G401.6 (cell line): ENCODE data around the gene SPATA9.
"Not testable (repeated sequence)": the region's sequence is repeated elsewhere in the genome, so short reads cannot be mapped to it uniquely, and the experiment has no call there.

Experiments used
- FAIRE-seq: peaks from 2 replicates; lab custom pipeline; 2012; peaks lifted over from hg19 to GRCh38; lab: Jason Lieb, UNC

Gene SPATA9

GRCh38 chr5:95717439-95717838 is 34.6 kb upstream of the SPATA9 start:
- FAIRE-seq = no peak

- FAIRE-seq = no peak
Observed at GRCh38 chr5:95715799-95716461, 33.1 kb upstream of the SPATA9 start.

- no peak for FAIRE-seq
Observed at GRCh38 chr5:95713960-95714710, 31.3 kb upstream of the SPATA9 start.

GRCh38 chr5:95713246-95713645 is 30.5 kb upstream of the SPATA9 start:
- not testable (repeated sequence) for FAIRE-seq

- no peak for FAIRE-seq
Observed at GRCh38 chr5:95712347-95712958, 29.7 kb upstream of the SPATA9 start.

GRCh38 chr5:95711501-95712346 is 28.9 kb upstream of the SPATA9 start:
- FAIRE-seq = no peak

- FAIRE-seq = not testable (repeated sequence)
Observed at GRCh38 chr5:95710651-95711500, 28.1 kb upstream of the SPATA9 start.

- no peak for FAIRE-seq
Observed at GRCh38 chr5:95709967-95710650, 27.3 kb upstream of the SPATA9 start.

GRCh38 chr5:95708876-95709275 is 26.1 kb upstream of the SPATA9 start:
- no peak for FAIRE-seq

- FAIRE-seq = not testable (repeated sequence)
Observed at GRCh38 chr5:95707534-95708188, 24.9 kb upstream of the SPATA9 start.

- FAIRE-seq = no peak
Observed at GRCh38 chr5:95707055-95707454, 24.3 kb upstream of the SPATA9 start.

- FAIRE-seq = not testable (repeated sequence)
Observed at GRCh38 chr5:95706196-95706595, 23.4 kb upstream of the SPATA9 start.

- FAIRE-seq = no peak
Observed at GRCh38 chr5:95704150-95704549, 21.4 kb upstream of the SPATA9 start.

GRCh38 chr5:95701074-95701473 is 18.3 kb upstream of the SPATA9 start:
- no peak for FAIRE-seq

- no peak for FAIRE-seq
Observed at GRCh38 chr5:95699337-95699736, 16.5 kb upstream of the SPATA9 start.

GRCh38 chr5:95697781-95698681 is 15.2 kb upstream of the SPATA9 start:
- no peak for FAIRE-seq

GRCh38 chr5:95690333-95690732 is 7.5 kb upstream of the SPATA9 start:
- no peak for FAIRE-seq

- FAIRE-seq = no peak
Observed at GRCh38 chr5:95689680-95690079, 6.9 kb upstream of the SPATA9 start.

GRCh38 chr5:95686651-95687050 is 3.9 kb upstream of the SPATA9 start:
- FAIRE-seq = no peak
